Measurements from ENCODE around the gene ADAMTS2. TPM values are rescaled to one million over a fixed set of nuclear protein-coding genes. Genes with fewer than 3 reads are reported as not detected.

ADAMTS2 gene
- polyA plus RNA-seq, 6 donors from 2014 or later, result not detected

DNA sequence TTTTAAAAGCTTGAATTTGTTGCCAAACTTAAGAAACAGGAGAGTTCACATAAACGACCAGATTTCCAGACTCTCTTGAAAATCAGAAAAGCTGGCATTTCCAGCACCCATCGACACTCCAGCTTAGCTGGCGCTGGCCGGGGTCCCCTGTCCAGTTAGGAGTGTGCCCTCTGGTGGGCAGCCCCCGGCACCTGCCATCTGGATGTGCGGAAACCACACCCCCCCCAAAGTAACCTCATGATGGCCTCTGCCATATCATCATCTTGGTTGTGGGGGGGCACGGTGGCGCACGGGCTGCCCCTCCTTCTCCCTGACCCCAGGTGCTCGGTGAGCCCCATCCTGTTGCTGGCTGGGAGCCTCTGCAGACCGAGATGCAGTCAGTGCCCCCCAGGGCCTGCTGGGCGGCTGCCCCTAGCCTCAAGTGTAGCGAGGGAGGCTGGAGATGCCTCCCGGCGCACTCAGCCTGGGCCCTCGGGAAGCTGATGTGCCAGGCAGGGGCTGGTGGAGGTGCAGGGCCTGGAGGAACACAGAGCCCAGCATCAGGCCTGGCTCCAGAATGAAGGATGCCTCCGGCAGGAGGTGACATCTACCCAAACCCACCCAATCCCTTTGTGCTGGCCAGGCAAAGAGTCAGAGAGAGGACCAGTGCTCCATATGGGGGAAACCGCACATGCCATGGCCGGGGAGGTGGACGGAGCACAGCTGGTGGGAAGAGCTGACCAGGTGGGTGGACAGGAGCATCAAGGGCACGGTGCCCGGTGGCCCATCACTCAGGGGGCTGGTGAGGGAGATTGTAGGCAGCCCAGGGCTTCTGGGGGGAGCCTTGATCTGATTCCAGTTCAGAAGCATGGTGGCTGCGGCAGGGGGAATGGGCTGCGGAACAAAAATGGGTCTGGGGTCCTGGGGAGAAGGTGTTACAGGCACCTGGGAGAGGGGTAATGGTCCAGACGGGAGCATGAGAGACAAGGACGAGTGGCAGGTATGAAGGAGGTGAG is 70.6 kb downstream of the ADAMTS2 start:
- Mint-ChIP-seq H3K9me3 (no peaks in the 10 kb centered on the region), H3K27me3 (peaks cover 0 to 4% (median 0%) of the 10 kb centered on the region in 3 donors), H3K36me3 (no peaks in the 10 kb centered on the region), H3K4me1 (peaks cover 0 to 3% (median 0%) of the 10 kb centered on the region in 3 donors), H3K4me3 (no peak overlapping the region), H3K27ac (no peak overlapping the region)
- DNase-seq (no peak), ATAC-seq (ENCODE audit: low read depth in 2 of 2) (no peak)

- ATAC-seq (ENCODE audit: low read depth in 2 of 2), result no peak
- no peak for DNase-seq
These were observed 71.7 kb downstream of the ADAMTS2 start for GRCh38 chr5:179273441-179274145.

DNA sequence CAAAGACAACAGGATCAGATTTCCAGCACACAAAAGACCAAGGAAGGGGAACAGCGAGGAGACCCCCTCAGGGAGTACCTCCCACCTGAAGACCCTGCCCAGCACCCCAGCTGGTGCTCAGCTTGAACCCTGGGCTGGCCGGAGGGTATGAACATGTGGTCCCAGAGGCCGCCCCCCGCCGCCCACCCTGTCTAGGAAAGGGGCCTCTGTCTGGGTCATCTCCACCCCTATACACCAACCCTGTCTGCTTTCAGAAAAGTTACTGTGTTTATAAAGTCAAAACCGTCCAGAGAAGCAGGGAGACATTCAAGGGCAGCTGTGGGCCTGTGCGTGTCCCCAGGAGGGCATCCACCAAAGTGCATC is 72.2 kb downstream of the ADAMTS2 start:
- DNase-seq (no peak), ATAC-seq (ENCODE audit: low read depth in 2 of 2) (no peak)
- H3K4me3 Mint-ChIP-seq, result no peak overlapping the region
- peaks cover 0 to 3% (median 0%) of the 10 kb centered on the region in 3 donors for H3K4me1 Mint-ChIP-seq
- H3K27ac Mint-ChIP-seq, result no peak overlapping the region
- no peaks in the 10 kb centered on the region for H3K36me3 Mint-ChIP-seq
- no peaks in the 10 kb centered on the region for H3K9me3 Mint-ChIP-seq
- peaks cover 0 to 4% (median 0%) of the 10 kb centered on the region in 3 donors for H3K27me3 Mint-ChIP-seq

More at GRCh38 chr5:179273441-179274145, 71.7 kb downstream of the ADAMTS2 start:
- Mint-ChIP-seq H3K27ac (no peak overlapping the region), H3K9me3 (no peaks in the 10 kb centered on the region), H3K27me3 (peaks cover 0 to 4% (median 0%) of the 10 kb centered on the region in 3 donors), H3K4me1 (peaks cover 0 to 3% (median 0%) of the 10 kb centered on the region in 3 donors), H3K36me3 (no peaks in the 10 kb centered on the region), H3K4me3 (no peak overlapping the region)

DNA sequence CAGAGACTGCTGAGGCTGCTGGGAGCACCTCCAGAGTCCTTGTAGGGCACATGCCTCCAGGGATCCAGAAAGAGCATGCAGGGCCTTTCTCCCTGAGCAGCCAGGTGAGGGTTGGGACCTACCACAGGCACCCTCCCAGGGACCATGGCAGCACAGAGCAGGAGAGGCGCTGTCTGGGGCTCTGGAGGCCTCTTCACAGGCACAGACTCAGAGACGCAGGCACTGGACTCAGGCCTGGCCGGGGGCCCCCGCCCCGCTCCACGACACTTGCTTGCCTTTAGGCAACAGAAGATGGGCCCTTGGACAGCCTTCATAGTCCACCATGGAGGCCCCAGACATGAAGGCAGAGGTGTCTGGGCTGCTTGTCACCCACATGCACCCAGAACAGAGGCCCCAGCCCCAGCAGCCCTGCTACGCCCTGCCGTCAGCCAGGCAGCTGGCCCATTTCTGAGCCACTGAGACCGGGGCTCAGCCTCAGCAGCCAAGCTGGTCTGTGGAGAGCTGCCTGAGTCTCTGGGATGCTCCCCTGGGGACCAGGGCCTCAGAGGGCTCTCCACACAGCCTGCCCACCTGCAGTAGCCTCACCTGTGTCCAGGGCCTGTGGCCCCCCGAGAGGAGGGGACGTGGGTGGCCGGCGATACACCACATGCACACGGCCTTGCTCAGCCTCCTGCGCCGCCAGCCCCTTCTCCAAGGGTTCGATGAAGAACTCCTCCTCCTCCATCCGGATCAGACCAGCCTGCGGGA is 72.8 kb downstream of the ADAMTS2 start:
- DNase-seq, result no peak
- peak overlapping the region in 1 of 6 donors; percentile 26 for H3K27ac Mint-ChIP-seq

DNA sequence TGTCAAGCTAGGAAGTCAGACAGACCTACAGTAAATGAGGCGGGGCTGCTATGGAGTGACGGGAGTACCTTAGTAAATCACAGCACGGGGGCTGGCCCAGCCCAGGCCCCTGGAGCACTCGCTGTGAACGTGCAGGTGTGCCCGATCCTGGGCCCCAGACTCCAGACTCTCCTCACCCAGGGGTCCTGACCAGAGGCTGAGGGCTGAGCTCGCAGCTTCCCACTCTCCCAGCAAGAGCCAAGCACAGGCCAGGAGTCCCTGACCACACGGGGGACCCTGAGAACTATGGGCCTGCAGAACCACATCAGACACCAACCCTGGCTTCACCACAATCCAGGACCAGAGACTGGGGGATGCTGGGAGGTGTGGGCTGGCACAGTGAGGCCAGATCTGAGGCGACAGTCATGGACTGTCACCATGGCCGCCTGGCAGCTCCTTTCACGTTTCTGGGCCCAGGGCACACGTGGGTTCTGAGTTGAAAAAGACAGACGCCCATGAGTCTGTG is 73.4 kb downstream of the ADAMTS2 start:
- Mint-ChIP-seq H3K27ac (no peak overlapping the region), H3K4me3 (no peak overlapping the region), H3K9me3 (no peaks in the 10 kb centered on the region), H3K4me1 (peaks cover 0 to 3% (median 0%) of the 10 kb centered on the region in 3 donors), H3K27me3 (peaks cover 0 to 4% (median 0%) of the 10 kb centered on the region in 3 donors), H3K36me3 (no peaks in the 10 kb centered on the region)
- no peak for ATAC-seq (ENCODE audit: low read depth in 2 of 2)
- no peak for DNase-seq

More for the DNA sequence above, 72.8 kb downstream of the ADAMTS2 start:
- Mint-ChIP-seq H3K9me3 (no peaks in the 10 kb centered on the region), H3K4me3 (no peak overlapping the region), H3K27me3 (peaks cover 0 to 4% (median 0%) of the 10 kb centered on the region in 3 donors), H3K36me3 (no peaks in the 10 kb centered on the region), H3K4me1 (peaks cover 0 to 3% (median 0%) of the 10 kb centered on the region in 3 donors)
- no peak for ATAC-seq (ENCODE audit: low read depth in 2 of 2)

- no peak for DNase-seq
- H3K27me3 Mint-ChIP-seq, result peaks cover 0 to 4% (median 0%) of the 10 kb centered on the region in 3 donors
These were observed 73.9 kb downstream of the ADAMTS2 start for GRCh38 chr5:179271428-179271734.

DNA sequence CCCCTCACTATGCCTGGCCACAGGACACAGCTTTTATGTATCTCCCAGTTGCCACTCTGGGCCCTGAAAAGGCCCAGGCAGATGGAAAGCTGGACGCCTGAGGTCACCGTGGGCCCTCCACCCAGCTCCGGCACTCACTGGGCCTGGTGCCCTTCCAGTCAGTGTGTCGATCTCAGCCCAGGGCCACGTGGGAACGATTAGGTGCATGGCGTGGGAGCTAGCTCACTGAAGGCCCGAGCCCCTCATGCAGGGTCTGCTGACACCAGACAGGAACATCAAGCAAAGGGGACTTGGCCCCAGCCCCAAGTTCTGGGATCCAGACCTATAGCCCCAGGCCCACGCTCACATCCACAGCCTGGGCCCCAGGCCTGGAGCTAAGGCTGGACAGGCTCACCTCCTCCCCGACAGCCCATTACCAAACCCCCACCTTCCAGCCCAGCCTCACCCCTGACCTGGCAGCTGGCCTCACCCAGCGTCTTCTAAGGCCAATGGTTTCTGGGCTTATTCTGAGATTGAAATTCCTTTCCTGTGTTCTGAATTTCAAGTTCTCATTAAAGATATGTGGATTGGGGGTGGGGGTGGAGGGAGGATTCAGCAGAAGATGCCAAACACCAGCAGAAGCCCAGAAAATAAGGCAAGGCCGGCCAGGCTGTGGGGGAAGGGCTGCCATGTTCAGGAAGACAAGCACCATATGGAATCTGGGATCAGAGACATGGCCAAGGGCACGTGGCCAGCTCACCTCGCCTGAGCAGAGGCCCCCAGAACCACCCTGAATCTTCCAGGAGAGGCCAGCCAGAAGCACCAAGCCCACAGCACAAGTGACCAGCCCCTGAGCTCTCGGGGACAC is 74.5 kb downstream of the ADAMTS2 start:
- ATAC-seq (ENCODE audit: low read depth in 2 of 2), result no peak

More at GRCh38 chr5:179271428-179271734, 73.9 kb downstream of the ADAMTS2 start:
- Mint-ChIP-seq H3K4me3 (no peak overlapping the region), H3K9me3 (no peaks in the 10 kb centered on the region), H3K36me3 (no peaks in the 10 kb centered on the region), H3K4me1 (peaks cover 0 to 3% (median 0%) of the 10 kb centered on the region in 3 donors), H3K27ac (no peak overlapping the region)
- no peak for ATAC-seq (ENCODE audit: low read depth in 2 of 2)

DNA sequence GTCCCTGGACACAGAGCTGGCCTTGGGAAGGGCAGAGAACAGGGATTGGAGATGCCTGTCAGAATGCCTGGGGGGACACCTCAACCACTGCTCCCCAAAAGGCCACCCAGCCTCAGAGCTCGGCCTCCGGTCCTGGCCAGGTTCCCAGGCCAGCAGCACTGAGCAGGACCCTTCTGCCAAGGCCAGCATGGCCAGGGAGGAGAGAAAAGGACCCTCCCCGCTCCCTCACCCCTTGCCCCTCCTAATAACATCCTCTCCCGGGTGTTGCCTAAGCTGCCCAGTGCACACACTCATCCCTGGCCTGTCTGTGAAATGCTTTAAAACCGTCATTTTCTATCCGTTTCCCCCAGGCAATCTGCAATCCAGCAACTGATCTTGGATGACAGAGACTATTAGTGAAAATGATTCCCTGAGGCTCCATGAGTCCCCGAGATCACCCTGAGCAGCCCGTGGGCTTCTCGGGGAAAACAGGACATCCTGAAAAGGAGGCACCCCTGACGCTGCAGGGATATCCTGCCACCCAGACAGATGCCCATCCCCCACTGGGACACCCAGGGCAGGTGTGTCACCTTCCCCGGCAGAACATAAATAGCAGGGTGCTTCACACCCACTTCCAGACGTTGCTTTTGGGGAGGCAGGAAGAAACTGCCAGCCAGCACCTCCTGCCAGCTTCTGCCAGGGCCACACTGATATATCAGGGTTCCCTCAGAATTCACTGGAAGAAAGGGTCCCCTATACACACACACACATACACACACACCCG is 75.3 kb downstream of the ADAMTS2 start:
- H3K27ac Mint-ChIP-seq, result no peak overlapping the region
- peaks cover 0 to 3% (median 0%) of the 10 kb centered on the region in 3 donors for H3K4me1 Mint-ChIP-seq
- peaks cover 0 to 12% (median 0%) of the 10 kb centered on the region in 3 donors for H3K27me3 Mint-ChIP-seq
- H3K36me3 Mint-ChIP-seq, result no peaks in the 10 kb centered on the region
- no peak overlapping the region for H3K4me3 Mint-ChIP-seq
- DNase-seq (no peak), ATAC-seq (ENCODE audit: low read depth in 2 of 2) (no peak)
- H3K9me3 Mint-ChIP-seq, result no peaks in the 10 kb centered on the region

More for the DNA sequence above, 74.5 kb downstream of the ADAMTS2 start:
- Mint-ChIP-seq H3K4me1 (peaks cover 0 to 3% (median 0%) of the 10 kb centered on the region in 3 donors), H3K27me3 (peaks cover 0 to 8% (median 0%) of the 10 kb centered on the region in 3 donors), H3K4me3 (no peak overlapping the region), H3K36me3 (no peaks in the 10 kb centered on the region), H3K9me3 (no peaks in the 10 kb centered on the region), H3K27ac (no peak overlapping the region)
- no peak for DNase-seq

DNA sequence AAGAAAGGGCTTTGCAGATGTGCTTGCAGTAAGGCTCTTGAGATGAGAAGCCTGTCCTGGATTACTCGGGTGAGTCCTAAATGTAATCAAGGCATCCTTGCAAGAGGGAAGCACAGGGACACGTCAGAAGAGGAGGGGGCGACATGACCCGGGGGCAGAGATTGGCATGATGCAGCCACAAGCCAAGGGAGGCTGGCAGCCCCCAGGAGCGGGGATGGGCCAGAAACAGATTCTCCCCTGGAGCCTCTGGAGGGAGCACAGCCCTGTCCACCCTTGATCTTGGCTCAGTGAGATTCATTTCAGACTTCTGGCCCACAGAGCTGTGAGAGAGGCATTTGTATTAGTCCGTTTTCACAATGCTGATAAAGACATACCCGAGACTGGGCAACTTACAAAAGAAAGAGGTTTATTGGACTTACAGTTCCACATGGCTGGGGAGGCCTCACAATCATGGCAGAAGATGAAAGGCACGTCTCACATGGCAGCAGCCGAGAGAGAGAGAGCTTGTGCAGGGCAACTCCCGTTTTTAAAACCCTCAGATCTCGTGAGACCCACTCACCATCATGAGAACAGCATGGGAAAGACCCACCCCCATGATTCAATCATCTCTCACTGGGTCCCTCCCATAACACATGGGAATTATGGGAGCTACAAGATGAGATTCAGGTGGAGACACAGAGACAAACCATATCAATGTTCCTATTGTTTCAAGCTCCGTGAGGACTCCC is 76.1 kb downstream of the ADAMTS2 start:
- no peak for DNase-seq
- no peaks in the 10 kb centered on the region for H3K4me1 Mint-ChIP-seq
- no peaks in the 10 kb centered on the region for H3K9me3 Mint-ChIP-seq

GRCh38 chr5:179268399-179268952 is 76.8 kb downstream of the ADAMTS2 start:
- no peaks in the 10 kb centered on the region for H3K9me3 Mint-ChIP-seq

More for the DNA sequence above, 76.1 kb downstream of the ADAMTS2 start:
- no peaks in the 10 kb centered on the region for H3K36me3 Mint-ChIP-seq
- H3K4me3 Mint-ChIP-seq, result no peak overlapping the region
- no peak for ATAC-seq (ENCODE audit: low read depth in 2 of 2)
- H3K27me3 Mint-ChIP-seq, result peaks cover 0 to 12% (median 0%) of the 10 kb centered on the region in 3 donors
- no peak overlapping the region for H3K27ac Mint-ChIP-seq

DNA sequence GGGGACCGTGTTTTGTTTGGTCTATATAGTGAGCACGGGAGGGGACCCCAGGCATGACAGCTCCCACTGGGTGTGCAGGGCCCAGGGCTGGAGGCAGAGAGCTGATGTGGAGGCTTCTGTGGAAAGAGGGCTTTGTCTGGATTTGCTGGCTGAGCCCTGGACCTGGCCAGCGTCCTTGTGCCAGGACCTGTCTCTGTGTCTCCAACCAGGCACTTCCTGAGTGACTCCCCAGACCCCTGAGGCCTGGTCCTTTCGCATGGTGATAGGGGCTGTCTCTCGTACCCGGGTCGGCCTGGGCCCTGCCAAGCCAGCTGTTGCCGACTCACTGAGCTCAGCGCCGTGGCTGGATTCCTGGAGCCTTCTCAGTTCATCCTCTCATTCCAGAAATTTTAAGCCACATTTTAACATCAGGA is 77.6 kb downstream of the ADAMTS2 start:
- no peaks in the 10 kb centered on the region for H3K36me3 Mint-ChIP-seq

More at GRCh38 chr5:179268399-179268952, 76.8 kb downstream of the ADAMTS2 start:
- Mint-ChIP-seq H3K27me3 (peaks cover 0 to 12% (median 0%) of the 10 kb centered on the region in 3 donors), H3K36me3 (no peaks in the 10 kb centered on the region), H3K4me1 (no peaks in the 10 kb centered on the region), H3K27ac (no peak overlapping the region), H3K4me3 (no peak overlapping the region)
- no peak for ATAC-seq (ENCODE audit: low read depth in 2 of 2)
- no peak for DNase-seq

More for the DNA sequence above, 77.6 kb downstream of the ADAMTS2 start:
- ATAC-seq (ENCODE audit: low read depth in 2 of 2), result no peak
- no peak for DNase-seq
- Mint-ChIP-seq H3K4me1 (no peaks in the 10 kb centered on the region), H3K27me3 (peaks cover 0 to 12% (median under 1%) of the 10 kb centered on the region in 3 donors), H3K9me3 (no peaks in the 10 kb centered on the region), H3K4me3 (no peak overlapping the region), H3K27ac (no peak overlapping the region)

All from naive B cell (primary cell).